OCI-LY3 (cell line): ENCODE measurements around the gene PARVA.

Source experiments
- CTCF ChIP-seq: fragments of 200-600, 300-600 bp; sonication (generic); IDR thresholded peaks from 2 replicates; pipeline ENCODE4 v1.5.1; 2014; ENCODE audit warnings: antibody characterized with exemption, low read length, low read depth
- EZH2phosphoT487 ChIP-seq: fragments of 200-600 bp; shearing (Covaris generic); IDR thresholded peaks from 2 replicates; pipeline ENCODE4 v1.6.1; 2018; ENCODE audit warnings: antibody characterized with exemption, mixed run types, low read depth

- TF ChIP-seq CTCF (no peak), EZH2phosphoT487 (no peak)
These were observed 62.2 kb downstream of the PARVA start for GRCh38 chr11:12439615-12440014.
